Neural cell (in vitro differentiated cells): Measurements from ENCODE around the gene C5orf52. TPM values are rescaled to one million over a fixed set of nuclear protein-coding genes. Genes with fewer than 3 reads are reported as not detected.

ENCODE experiments used
- H2AFZ ChIP-seq: fragments of 200-600, 300-800 bp; sonication (generic), shearing (Covaris generic); 2 replicates; pipeline ENCODE4 v1.6.0; 2014; ENCODE audit warnings: low read depth, mild to moderate bottlenecking, antibody characterized with exemption, low read length, moderate library complexity
- H3F3A ChIP-seq: fragments of 200-600 bp; shearing (Covaris generic); 2 replicates; pipeline ENCODE4 v1.6.1; 2016; ENCODE audit warnings: mild to moderate bottlenecking, moderate library complexity, mixed read lengths, antibody characterized with exemption, low read length; ENCODE audit not compliant: insufficient read depth, poor library complexity, severe bottlenecking
- H3K27ac ChIP-seq: fragments of 200-600, 300-800 bp; sonication (generic), shearing (Covaris generic); 2 replicates; pipeline ENCODE4 v1.5.1; 2014; ENCODE audit warnings: mild to moderate bottlenecking, low read length, moderate library complexity
- H3K27me3 ChIP-seq: fragments of 300-800, 200-600 bp; sonication (generic), shearing (Covaris generic); 2 replicates; pipeline ENCODE4 v1.6.0; 2014; ENCODE audit warnings: mild to moderate bottlenecking, low read depth, low read length, moderate library complexity; ENCODE audit not compliant: insufficient read depth
- H3K36me3 ChIP-seq: fragments of 300-800, 200-600 bp; sonication (generic), shearing (Covaris generic); 2 replicates; pipeline ENCODE4 v1.5.1; 2014; ENCODE audit warnings: mild to moderate bottlenecking, antibody characterized with exemption, low read length, moderate library complexity; ENCODE audit not compliant: insufficient read depth
- H3K4me2 ChIP-seq: fragments of 300-800, 200-600 bp; sonication (generic), shearing (Covaris generic); 2 replicates; pipeline ENCODE4 v1.6.0; 2014; ENCODE audit warnings: mild to moderate bottlenecking, low read length
- H3K4me3 ChIP-seq: fragments of 300-800, 200-600 bp; sonication (generic), shearing (Covaris generic); 2 replicates; pipeline ENCODE4 v1.5.1; 2014; ENCODE audit warnings: mild to moderate bottlenecking, low read length, moderate library complexity
- H3K79me2 ChIP-seq: fragments of 200-600 bp; shearing (Covaris generic); replicated peaks from 2 replicates; pipeline ENCODE4 v1.6.0; 2014; ENCODE audit warnings: mild to moderate bottlenecking, low read length, moderate library complexity; ENCODE audit not compliant: insufficient read depth
- H3K9ac ChIP-seq: fragments of 300-800, 200-600 bp; sonication (generic), shearing (Covaris generic); 2 replicates; pipeline ENCODE4 v1.6.1; 2016; ENCODE audit warnings: mild to moderate bottlenecking, low read length, mixed read lengths
- H3K9me2 ChIP-seq: fragments of 200-600 bp; shearing (Covaris generic); 2 replicates; pipeline ENCODE4 v1.6.1; 2016; ENCODE audit warnings: mild to moderate bottlenecking, low read length, mixed read lengths; ENCODE audit not compliant: insufficient read depth
- H3K9me3 ChIP-seq: fragments of 200-600, 300-800 bp; sonication (generic), shearing (Covaris generic); 2 replicates; pipeline ENCODE4 v1.6.1; 2016; ENCODE audit warnings: mild to moderate bottlenecking, mixed run types, low read length, moderate library complexity, mixed read lengths
- H4K20me1 ChIP-seq: fragments of 200-600 bp; shearing (Covaris generic); 2 replicates; pipeline ENCODE4 v1.6.1; 2016; ENCODE audit warnings: mild to moderate bottlenecking, mixed run types; ENCODE audit not compliant: insufficient read depth
- CTCF ChIP-seq: fragments of 450-650 bp; IDR thresholded peaks from 2 replicates; pipeline ENCODE4 v1.5.1; 2014; ENCODE audit warnings: antibody characterized with exemption, mild to moderate bottlenecking, moderate library complexity; ENCODE audit not compliant: poor library complexity, severe bottlenecking
- EP300 ChIP-seq: fragments of 450-650 bp; conservative IDR thresholded peaks from 2 replicates; pipeline ENCODE4 v1.6.1; 2014; ENCODE audit warnings: antibody characterized with exemption, mild to moderate bottlenecking, moderate library complexity; ENCODE audit not compliant: poor library complexity, severe bottlenecking
- EZH2 ChIP-seq: fragments of 200-600, 300-800 bp; shearing (Covaris generic), sonication (generic); IDR thresholded peaks from 2 replicates; pipeline ENCODE4 v1.6.1; 2014; ENCODE audit warnings: antibody characterized with exemption, low read length, borderline replicate concordance, mild to moderate bottlenecking; ENCODE audit not compliant: insufficient read depth, poor library complexity, severe bottlenecking
- MXI1 ChIP-seq: fragments of 450-650 bp; conservative IDR thresholded peaks from 2 replicates; pipeline ENCODE4 v1.6.1; 2014; ENCODE audit warnings: antibody characterized with exemption, mild to moderate bottlenecking; ENCODE audit not compliant: poor library complexity, severe bottlenecking
- POLR2AphosphoS5 ChIP-seq: IDR thresholded peaks from 2 replicates; pipeline ENCODE4 v1.6.1; 2012
- RAD21 ChIP-seq: fragments of 450-650 bp; conservative IDR thresholded peaks from 2 replicates; pipeline ENCODE4 v1.6.1; 2014; ENCODE audit warnings: antibody characterized with exemption, mild to moderate bottlenecking, moderate library complexity
- REST ChIP-seq: IDR thresholded peaks from 2 replicates; pipeline ENCODE4 v1.6.1; 2012; ENCODE audit warnings: borderline replicate concordance
- SMC3 ChIP-seq: fragments of 450-650 bp; conservative IDR thresholded peaks from 2 replicates; pipeline ENCODE4 v1.6.1; 2014; ENCODE audit warnings: antibody characterized with exemption, mild to moderate bottlenecking, moderate library complexity; ENCODE audit not compliant: poor library complexity
- TAF1 ChIP-seq: IDR thresholded peaks from 2 replicates; pipeline ENCODE4 v1.6.1; 2012; ENCODE audit warnings: low read depth
- polyA plus RNA-seq: library from polyadenylated mRNA; depleted of rRNA; stranded (reverse); fragments of >200 nt; gene quantifications from 2 replicates; pipeline ENCODE4 v1.2.3, GENCODE V29; 2014

C5orf52 gene
- polyA plus RNA-seq, 1 donor from 2014 or later = not detected

- Histone ChIP-seq H3K9me3 (no peaks in the 10 kb centered on the region), H3K36me3 (no peaks in the 10 kb centered on the region), H3K79me2 (no peaks in the 10 kb centered on the region), H4K20me1 (no peaks in the 10 kb centered on the region), H3K9ac (no peak overlapping the region), H3F3A (no peaks in the 10 kb centered on the region), H2AFZ (no peak overlapping the region), H3K4me3 (no peak overlapping the region), H3K9me2 (no peaks in the 10 kb centered on the region), H3K27ac (no peak overlapping the region), H3K4me2 (no peak overlapping the region), H3K27me3 (no peaks in the 10 kb centered on the region)
- TF ChIP-seq MXI1 (no peak), RAD21 (no peak), EZH2 (no peak), POLR2AphosphoS5 (no peak), CTCF (no peak), SMC3 (no peak), REST (no peak)
Observed at GRCh38 chr5:157658893-157659292, 12.4 kb upstream of the C5orf52 start.

- no peak overlapping the region for H3K27ac ChIP-seq
- H2AFZ ChIP-seq = no peak overlapping the region
- TF ChIP-seq SMC3 (no peak), RAD21 (no peak)
- no peak overlapping the region for H3K9ac ChIP-seq
- no peaks in the 10 kb centered on the region for H3K36me3 ChIP-seq
- no peaks in the 10 kb centered on the region for H3K79me2 ChIP-seq
- H3K4me3 ChIP-seq = no peak overlapping the region
- H3K9me2 ChIP-seq = no peaks in the 10 kb centered on the region
- H3F3A ChIP-seq = no peaks in the 10 kb centered on the region
- H3K4me2 ChIP-seq = no peak overlapping the region
- no peaks in the 10 kb centered on the region for H3K9me3 ChIP-seq
- H4K20me1 ChIP-seq = no peaks in the 10 kb centered on the region
- no peaks in the 10 kb centered on the region for H3K27me3 ChIP-seq
Observed at GRCh38 chr5:157659868-157660660, 11.3 kb upstream of the C5orf52 start.

GRCh38 chr5:157665467-157666070 lies 5.8 kb upstream of the C5orf52 start:
- no peaks in the 10 kb centered on the region for H3K79me2 ChIP-seq
- no peaks in the 10 kb centered on the region for H3K9me3 ChIP-seq
- no peaks in the 10 kb centered on the region for H3F3A ChIP-seq
- H4K20me1 ChIP-seq = no peaks in the 10 kb centered on the region
- H3K4me2 ChIP-seq = no peak overlapping the region
- H3K27ac ChIP-seq = no peak overlapping the region
- no peak for TF ChIP-seq EP300
- TF ChIP-seq POLR2AphosphoS5 = no peak
- TF ChIP-seq EZH2 = no peak
- no peak for TF ChIP-seq CTCF
- TF ChIP-seq REST = no peak
- TF ChIP-seq RAD21 = no peak
- no peak for TF ChIP-seq SMC3
- TF ChIP-seq TAF1 = no peak
- no peak for TF ChIP-seq MXI1
- H3K9ac ChIP-seq = no peak overlapping the region
- H3K9me2 ChIP-seq = no peaks in the 10 kb centered on the region
- no peak overlapping the region for H2AFZ ChIP-seq
- H3K27me3 ChIP-seq = no peaks in the 10 kb centered on the region
- no peak overlapping the region for H3K4me3 ChIP-seq
- H3K36me3 ChIP-seq = no peaks in the 10 kb centered on the region
